ENCODE results near the gene UFM1.
"Not testable (repeated sequence)": the region's sequence is repeated elsewhere in the genome, so short reads cannot be mapped to it uniquely, and the experiment has no call there.

Gene UFM1

GRCh38 chr13:38365661-38366060 lies 16.0 kb downstream of the UFM1 start:
- Histone ChIP-seq H3K4me3 (ENCODE audit: low read depth, low read length) (no peak overlapping the region), H3K27ac (ENCODE audit: low read depth, low read length) (no peak overlapping the region)

DNA sequence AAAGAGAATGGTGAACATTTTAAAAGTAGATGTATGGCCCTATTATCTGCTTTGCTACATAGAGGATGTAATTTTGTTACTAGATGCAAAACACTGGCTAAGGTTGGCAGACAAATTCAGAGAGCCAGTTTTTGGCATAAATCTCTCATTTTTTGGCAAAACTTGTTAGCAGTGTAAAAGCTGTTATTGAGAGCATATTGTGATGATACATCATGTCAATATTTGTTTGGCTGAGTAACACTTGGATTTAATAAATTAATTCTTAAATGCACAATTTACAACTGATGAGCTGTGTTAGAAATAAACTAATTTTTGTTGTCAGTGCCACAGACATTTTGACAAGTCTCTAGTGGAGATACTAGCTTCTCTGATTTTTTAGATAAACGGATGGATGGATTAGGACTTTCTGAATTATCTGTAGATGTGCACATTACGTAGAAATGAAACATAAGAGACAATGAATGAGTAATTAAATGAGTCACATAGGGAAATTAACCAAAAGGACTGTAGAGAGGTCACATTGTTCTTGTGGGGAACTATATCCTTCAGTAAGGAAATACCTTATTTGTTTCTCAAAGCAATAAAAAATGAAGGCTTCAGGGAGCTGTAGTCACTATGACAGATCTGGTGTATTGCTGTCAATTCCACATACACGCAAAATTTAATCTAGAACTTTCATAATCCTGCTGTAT lies 17.4 kb downstream of the UFM1 start:
- Histone ChIP-seq H3K4me3 (ENCODE audit: low read depth, low read length) (no peak overlapping the region), H3K9me3 (ENCODE audit: control insufficient read depth, insufficient read depth, low read length) (0 out of 2 replicates have a peak, but pooled peaks cover 3% of the 10 kb centered on the region), H3K36me3 (ENCODE audit: control insufficient read depth, insufficient read depth, low read length) (peaks cover 12% of the 10 kb centered on the region), H3K4me1 (ENCODE audit: control insufficient read depth, insufficient read depth, low read length) (peaks cover 6% of the 10 kb centered on the region), H3K27ac (ENCODE audit: low read depth, low read length) (no peak overlapping the region), H3K9ac (ENCODE audit: low read depth, low read length) (no peak overlapping the region), H3K27me3 (ENCODE audit: control insufficient read depth, insufficient read depth, low read length) (no peaks in the 10 kb centered on the region)

More at GRCh38 chr13:38365661-38366060, 16.0 kb downstream of the UFM1 start:
- Histone ChIP-seq H3K27me3 (ENCODE audit: control insufficient read depth, insufficient read depth, low read length) (no peaks in the 10 kb centered on the region), H3K9me3 (ENCODE audit: control insufficient read depth, insufficient read depth, low read length) (no peaks in the 10 kb centered on the region), H3K9ac (ENCODE audit: low read depth, low read length) (no peak overlapping the region), H3K4me1 (ENCODE audit: control insufficient read depth, insufficient read depth, low read length) (peaks cover 6% of the 10 kb centered on the region), H3K36me3 (ENCODE audit: control insufficient read depth, insufficient read depth, low read length) (peaks cover 26% of the 10 kb centered on the region)

DNA sequence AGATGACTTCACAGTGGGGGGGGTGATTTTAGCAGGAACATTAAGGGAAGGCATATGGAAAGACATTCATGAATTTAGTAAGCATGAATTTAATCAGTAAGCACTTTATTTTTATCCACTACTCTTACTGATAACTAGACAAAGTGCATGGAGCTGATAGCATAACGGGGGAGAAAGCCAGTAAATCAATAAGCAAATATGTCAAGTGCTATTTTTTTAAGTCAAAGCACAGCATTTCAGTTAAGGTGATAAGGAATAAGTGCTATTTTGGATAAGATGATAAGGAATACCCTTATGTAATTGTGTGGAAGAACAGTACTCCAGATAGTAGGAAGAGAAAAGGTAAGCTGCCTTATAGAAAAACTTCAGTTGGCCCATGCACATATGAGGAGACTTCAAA lies 19.4 kb downstream of the UFM1 start:
- H3K27me3 ChIP-seq (ENCODE audit: control insufficient read depth, insufficient read depth, low read length) = no peaks in the 10 kb centered on the region
- H3K4me3 ChIP-seq (ENCODE audit: low read depth, low read length) = no peak overlapping the region
- no peak overlapping the region for H3K9ac ChIP-seq (ENCODE audit: low read depth, low read length)
- H3K9me3 ChIP-seq (ENCODE audit: control insufficient read depth, insufficient read depth, low read length) = 0 out of 2 replicates have a peak, but pooled peaks cover 4% of the 10 kb centered on the region
- H3K36me3 ChIP-seq (ENCODE audit: control insufficient read depth, insufficient read depth, low read length) = no peaks in the 10 kb centered on the region
- peaks cover 6% of the 10 kb centered on the region for H3K4me1 ChIP-seq (ENCODE audit: control insufficient read depth, insufficient read depth, low read length)
- no peak overlapping the region for H3K27ac ChIP-seq (ENCODE audit: low read depth, low read length)

- not testable (repeated sequence) for H3K27me3 ChIP-seq (ENCODE audit: control insufficient read depth, insufficient read depth, low read length); H3K4me3 ChIP-seq (ENCODE audit: low read depth, low read length); H3K9me3 ChIP-seq (ENCODE audit: control insufficient read depth, insufficient read depth, low read length); H3K27ac ChIP-seq (ENCODE audit: low read depth, low read length); H3K4me1 ChIP-seq (ENCODE audit: control insufficient read depth, insufficient read depth, low read length); H3K36me3 ChIP-seq (ENCODE audit: control insufficient read depth, insufficient read depth, low read length); H3K9ac ChIP-seq (ENCODE audit: low read depth, low read length)
Observed at GRCh38 chr13:38370096-38370495, 20.4 kb downstream of the UFM1 start.

- Histone ChIP-seq H3K27me3 (ENCODE audit: control insufficient read depth, insufficient read depth, low read length) (no peaks in the 10 kb centered on the region), H3K9me3 (ENCODE audit: control insufficient read depth, insufficient read depth, low read length) (0 out of 2 replicates have a peak, but pooled peaks cover 4% of the 10 kb centered on the region), H3K9ac (ENCODE audit: low read depth, low read length) (no peak overlapping the region), H3K36me3 (ENCODE audit: control insufficient read depth, insufficient read depth, low read length) (no peaks in the 10 kb centered on the region), H3K4me3 (ENCODE audit: low read depth, low read length) (no peak overlapping the region), H3K4me1 (ENCODE audit: control insufficient read depth, insufficient read depth, low read length) (no peaks in the 10 kb centered on the region), H3K27ac (ENCODE audit: low read depth, low read length) (no peak overlapping the region)
Observed at GRCh38 chr13:38372820-38373383, 23.3 kb downstream of the UFM1 start.

GRCh38 chr13:38376546-38376945 lies 26.9 kb downstream of the UFM1 start:
- no peak overlapping the region for H3K9ac ChIP-seq (ENCODE audit: low read depth, low read length)
- H3K4me1 ChIP-seq (ENCODE audit: control insufficient read depth, insufficient read depth, low read length) = no peaks in the 10 kb centered on the region
- H3K4me3 ChIP-seq (ENCODE audit: low read depth, low read length) = no peak overlapping the region
- H3K27ac ChIP-seq (ENCODE audit: low read depth, low read length) = no peak overlapping the region
- H3K9me3 ChIP-seq (ENCODE audit: control insufficient read depth, insufficient read depth, low read length) = 0 out of 2 replicates have a peak, but pooled peaks cover 4% of the 10 kb centered on the region
- no peaks in the 10 kb centered on the region for H3K27me3 ChIP-seq (ENCODE audit: control insufficient read depth, insufficient read depth, low read length)
- no peaks in the 10 kb centered on the region for H3K36me3 ChIP-seq (ENCODE audit: control insufficient read depth, insufficient read depth, low read length)

- H3K9ac ChIP-seq (ENCODE audit: low read depth, low read length) = no peak overlapping the region
- no peak overlapping the region for H3K27ac ChIP-seq (ENCODE audit: low read depth, low read length)
- H3K9me3 ChIP-seq (ENCODE audit: control insufficient read depth, insufficient read depth, low read length) = no peaks in the 10 kb centered on the region
- H3K36me3 ChIP-seq (ENCODE audit: control insufficient read depth, insufficient read depth, low read length) = no peaks in the 10 kb centered on the region
- no peaks in the 10 kb centered on the region for H3K27me3 ChIP-seq (ENCODE audit: control insufficient read depth, insufficient read depth, low read length)
- H3K4me1 ChIP-seq (ENCODE audit: control insufficient read depth, insufficient read depth, low read length) = peaks cover 9% of the 10 kb centered on the region; the same call in 1 of the 2 replicates
- no peak overlapping the region for H3K4me3 ChIP-seq (ENCODE audit: low read depth, low read length)
Observed at GRCh38 chr13:38381890-38382289, 32.2 kb downstream of the UFM1 start.

DNA sequence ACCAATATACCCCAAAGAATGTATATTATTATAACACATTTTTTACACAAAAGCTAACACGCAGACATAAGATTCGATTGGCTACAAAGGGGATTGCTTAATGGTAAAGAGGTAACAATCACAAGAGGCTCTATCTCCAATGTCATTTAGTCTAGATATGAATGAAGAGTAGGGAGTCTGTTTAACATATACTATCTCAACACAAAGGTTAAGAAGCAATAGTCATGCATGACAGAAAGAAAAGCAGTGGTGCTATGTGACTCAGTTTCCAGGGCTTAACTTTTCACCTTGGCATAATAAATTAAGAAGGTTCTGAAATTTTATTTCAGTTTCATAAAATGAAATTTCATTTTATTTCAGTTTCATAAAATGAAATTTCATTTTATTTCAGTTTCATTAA lies 33.3 kb downstream of the UFM1 start:
- Histone ChIP-seq H3K4me1 (ENCODE audit: control insufficient read depth, insufficient read depth, low read length) (peaks cover 9% of the 10 kb centered on the region; the same call in 1 of the 2 replicates), H3K9ac (ENCODE audit: low read depth, low read length) (no peak overlapping the region), H3K27me3 (ENCODE audit: control insufficient read depth, insufficient read depth, low read length) (no peaks in the 10 kb centered on the region), H3K36me3 (ENCODE audit: control insufficient read depth, insufficient read depth, low read length) (no peaks in the 10 kb centered on the region), H3K27ac (ENCODE audit: low read depth, low read length) (no peak overlapping the region), H3K4me3 (ENCODE audit: low read depth, low read length) (no peak overlapping the region), H3K9me3 (ENCODE audit: control insufficient read depth, insufficient read depth, low read length) (no peaks in the 10 kb centered on the region)

DNA sequence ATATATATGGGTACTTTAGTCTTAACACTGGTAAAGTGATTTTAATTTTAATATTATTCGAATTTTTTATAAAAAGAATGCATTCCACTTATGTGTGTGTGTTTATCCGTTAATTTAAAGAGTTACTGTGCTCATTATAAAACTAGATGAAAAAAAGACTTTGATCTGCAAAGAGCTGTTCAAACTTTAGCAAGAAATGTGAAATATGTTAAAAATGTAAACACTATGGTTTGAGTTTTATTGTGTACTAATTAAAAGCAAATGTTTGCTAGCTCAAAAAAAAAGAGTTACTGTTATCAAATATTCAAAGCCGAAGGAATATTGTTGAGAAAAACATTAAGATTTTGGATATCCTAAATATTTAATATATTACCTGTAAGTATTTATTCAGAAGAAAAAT lies 34.5 kb downstream of the UFM1 start:
- H3K36me3 ChIP-seq (ENCODE audit: control insufficient read depth, insufficient read depth, low read length) = no peaks in the 10 kb centered on the region
- H3K9me3 ChIP-seq (ENCODE audit: control insufficient read depth, insufficient read depth, low read length) = no peaks in the 10 kb centered on the region
- no peak overlapping the region for H3K4me3 ChIP-seq (ENCODE audit: low read depth, low read length)
- H3K4me1 ChIP-seq (ENCODE audit: control insufficient read depth, insufficient read depth, low read length) = peaks cover 20% of the 10 kb centered on the region; the same call in 1 of the 2 replicates
- H3K27me3 ChIP-seq (ENCODE audit: control insufficient read depth, insufficient read depth, low read length) = no peaks in the 10 kb centered on the region
- no peak overlapping the region for H3K27ac ChIP-seq (ENCODE audit: low read depth, low read length)
- H3K9ac ChIP-seq (ENCODE audit: low read depth, low read length) = no peak overlapping the region

DNA sequence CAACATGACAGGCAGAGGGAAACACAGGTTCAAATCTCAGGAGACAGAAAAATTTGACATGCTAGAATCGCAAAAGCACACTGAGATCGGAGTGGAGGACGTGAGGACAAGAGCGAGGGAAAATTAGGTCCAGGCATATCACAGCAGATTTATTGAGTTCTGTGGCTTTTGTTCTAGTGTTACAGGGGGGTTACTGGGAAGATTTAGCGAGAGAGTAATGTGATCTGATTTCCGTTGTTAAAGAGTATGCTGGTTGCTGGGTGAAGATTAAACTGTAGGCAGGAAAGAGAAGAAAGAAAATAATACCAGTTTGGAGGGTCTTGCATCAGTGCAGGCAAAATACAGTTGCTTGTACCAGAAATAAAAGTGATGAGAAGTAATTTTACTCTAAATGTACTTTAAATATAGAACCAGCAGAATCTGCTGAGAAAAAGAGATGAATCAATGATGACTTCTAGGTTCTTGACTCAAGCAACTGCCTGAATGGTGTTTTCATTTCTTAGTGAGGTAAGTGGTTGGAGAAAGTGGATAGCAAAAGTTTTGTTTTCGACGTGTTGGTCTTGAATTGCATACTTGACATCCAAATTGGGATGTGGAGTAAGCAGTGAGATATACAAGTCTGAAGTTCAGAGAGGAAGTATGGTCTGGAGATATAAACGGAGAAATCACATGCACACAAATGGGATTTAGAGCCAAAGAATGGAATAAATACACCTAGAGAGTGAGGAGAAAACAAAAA lies 35.7 kb downstream of the UFM1 start:
- no peak overlapping the region for H3K27ac ChIP-seq (ENCODE audit: low read depth, low read length)
- H3K9ac ChIP-seq (ENCODE audit: low read depth, low read length) = no peak overlapping the region
- H3K27me3 ChIP-seq (ENCODE audit: control insufficient read depth, insufficient read depth, low read length) = no peaks in the 10 kb centered on the region
- no peak overlapping the region for H3K4me3 ChIP-seq (ENCODE audit: low read depth, low read length)
- H3K36me3 ChIP-seq (ENCODE audit: control insufficient read depth, insufficient read depth, low read length) = no peaks in the 10 kb centered on the region
- peaks cover 20% of the 10 kb centered on the region; the same call in 1 of the 2 replicates for H3K4me1 ChIP-seq (ENCODE audit: control insufficient read depth, insufficient read depth, low read length)
- no peaks in the 10 kb centered on the region for H3K9me3 ChIP-seq (ENCODE audit: control insufficient read depth, insufficient read depth, low read length)

GRCh38 chr13:38386421-38386820 lies 36.8 kb downstream of the UFM1 start:
- Histone ChIP-seq H3K4me3 (ENCODE audit: low read depth, low read length) (no peak overlapping the region), H3K9ac (ENCODE audit: low read depth, low read length) (no peak overlapping the region), H3K27me3 (ENCODE audit: control insufficient read depth, insufficient read depth, low read length) (no peaks in the 10 kb centered on the region), H3K36me3 (ENCODE audit: control insufficient read depth, insufficient read depth, low read length) (no peaks in the 10 kb centered on the region), H3K4me1 (ENCODE audit: control insufficient read depth, insufficient read depth, low read length) (peaks cover 20% of the 10 kb centered on the region; the same call in 1 of the 2 replicates), H3K9me3 (ENCODE audit: control insufficient read depth, insufficient read depth, low read length) (no peaks in the 10 kb centered on the region), H3K27ac (ENCODE audit: low read depth, low read length) (no peak overlapping the region)
